Measurements from ENCODE around the gene FGFR3. TPM values are rescaled to one million over a fixed set of nuclear protein-coding genes. Genes with fewer than 3 reads are reported as not detected.

Gene FGFR3
- total and polyA plus RNA-seq, 2 of the 4 experiments (the other 2 are of a cell fraction), result 0.18 to 0.67 TPM

DNA sequence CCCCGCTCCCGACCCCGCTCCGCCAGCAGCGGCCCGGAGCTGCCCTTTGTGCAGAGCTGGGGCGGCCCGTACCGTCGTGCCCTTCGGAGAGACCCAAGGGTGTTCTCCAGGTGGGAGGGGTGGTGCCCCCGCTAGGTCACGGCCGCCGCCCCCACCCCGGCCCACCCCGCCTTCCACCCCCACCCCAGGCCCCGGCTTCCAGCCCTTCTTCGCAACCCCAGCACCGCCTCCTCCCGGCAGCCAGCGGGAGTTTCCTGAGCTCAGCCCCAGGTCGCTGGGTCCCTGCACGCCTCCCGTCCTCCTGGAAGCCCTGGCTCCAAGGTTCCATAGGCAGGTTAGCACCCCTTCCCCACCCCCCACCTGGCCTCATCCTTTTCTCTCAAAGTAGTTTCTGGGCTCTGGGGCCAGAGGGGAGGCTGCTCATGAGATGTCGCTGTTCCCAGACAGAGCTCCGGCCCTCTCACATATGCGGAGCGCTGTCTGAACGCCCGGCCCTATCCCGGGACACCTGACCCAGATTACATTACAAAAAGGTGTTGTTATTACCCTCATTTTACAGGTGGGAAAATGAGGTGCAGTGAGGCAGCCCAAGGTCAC lies 25.2 kb upstream of the FGFR3 start:
- TF ChIP-seq CTCF (conservative IDR thresholded peaks at IDR 0.05; ENCODE audit: low read depth, low read length), result peak; percentile 38
- TF ChIP-seq CEBPB (IDR thresholded peaks at IDR 0.05; ENCODE audit: low read depth, low read length), result no peak
- Histone ChIP-seq H3K27ac (ENCODE audit: insufficient read depth, low read length) (no peak overlapping the region), H3K9ac (ENCODE audit: low read depth, low read length) (no peak overlapping the region), H3K23ac (ENCODE audit: low read depth, low read length) (no peak overlapping the region), H3K4me3 (ENCODE audit: insufficient read depth, low read depth, low read length) (peak overlapping the region; percentile 49), H3K9me1 (ENCODE audit: insufficient read depth, low read length) (no peaks in the 10 kb centered on the region), H3K56ac (ENCODE audit: extremely low read depth, insufficient read depth, low read length) (no peak overlapping the region), H2AK5ac (ENCODE audit: low read depth, low read length) (no peak overlapping the region), H4K91ac (ENCODE audit: insufficient read depth, low read depth, low read length) (no peak overlapping the region), H4K8ac (ENCODE audit: low read depth in 2 of 2, low read length in 2 of 2) (no peak overlapping the region), H2AFZ (replicated peaks; ENCODE audit: low read length, poor library complexity) (peak overlapping the region; percentile 82), H2BK15ac (ENCODE audit: low read depth, low read length) (no peak overlapping the region), H2AK9ac (replicated peaks; ENCODE audit: low read depth, low read length, poor library complexity) (peak overlapping the region; percentile 65), H3K4ac (ENCODE audit: low read depth, low read length) (no peak overlapping the region), H3K36me3 (ENCODE audit: control insufficient read depth, insufficient read depth, low read length) (no peaks in the 10 kb centered on the region), H4K5ac (ENCODE audit: low read depth, low read length) (no peak overlapping the region), H3K79me1 (ENCODE audit: low read depth in 1 of 2, low read length in 2 of 2) (no peaks in the 10 kb centered on the region), H3K18ac (ENCODE audit: low read depth, low read length) (no peak overlapping the region), H3K14ac (replicated peaks; ENCODE audit: low read depth, low read length) (no peak overlapping the region), H3K27me3 (ENCODE audit: control insufficient read depth, insufficient read depth, low read length) (no peaks in the 10 kb centered on the region; the same call in 1 of the 2 replicates), H2BK120ac (ENCODE audit: low read depth, low read length) (no peak overlapping the region), H2BK5ac (ENCODE audit: low read depth, low read length, poor library complexity, severe bottlenecking) (no peak overlapping the region), H4K20me1 (ENCODE audit: insufficient read depth, low read length) (no peaks in the 10 kb centered on the region; the same call in 1 of the 2 replicates), H3K4me2 (ENCODE audit: low read depth, low read length) (peak overlapping the region; percentile 56; the same call in 1 of the 2 replicates), H3K9me3 (ENCODE audit: control insufficient read depth, insufficient read depth, low read length) (no peaks in the 10 kb centered on the region), H3K4me1 (ENCODE audit: control insufficient read depth, insufficient read depth, low read length) (peaks cover 4% of the 10 kb centered on the region; the same call in 1 of the 2 replicates), H2BK20ac (ENCODE audit: low read depth, low read length) (no peak overlapping the region)
- peak; percentile 66 for ATAC-seq (ENCODE audit: low read depth)
- intact Hi-C loops (cut with micrococcal nuclease) (no loop called here), in situ Hi-C loops (cut with MboI; ENCODE audit: low sequenced_read_pairs) (no loop called here), dilution Hi-C loops (cut with HindIII; ENCODE audit: low sequenced_read_pairs, unreplicated experiment) (no loop called here)
- peak; percentile 8 for DNase-seq
- no CpG with 5 or more reads among the region's 32 CpGs for WGBS, 2 experiments (ENCODE audit: extremely low coverage in 2 of 2, insufficient read length in 1 of 2)
- POLR2A ChIA-PET (ENCODE audit: unreplicated experiment), result interaction anchor here (0.6 kb wide), 1 partner anchor 24 kb away, joined by 13 read pairs; no protein-coding TSS in a partner anchor
- no TSS peak for BruUV-seq (replicated peaks)
- CTCF ChIA-PET, result interaction anchor here (0.6 to 0.7 kb wide), 2 partner anchors 10 to 87 kb away, joined by 3 read pairs; no protein-coding TSS in a partner anchor
